H1 (cell line): ENCODE results near the gene TTC21A. TPM values are rescaled to one million over a fixed set of nuclear protein-coding genes. Genes with fewer than 3 reads are reported as not detected.

Source experiments
- CHD7 ChIP-seq: fragments of 300-600 bp; sonication (generic); IDR thresholded peaks from 2 replicates; pipeline ENCODE4 v1.7.1; 2012; ENCODE audit warnings: low read length, moderate library complexity, mild to moderate bottlenecking, inconsistent platforms; ENCODE audit not compliant: insufficient replicate concordance
- FOSL1 ChIP-seq: IDR thresholded peaks from 2 replicates; pipeline ENCODE4 v1.6.1; 2011; ENCODE audit warnings: mild to moderate bottlenecking, low read depth, low read length, moderate library complexity; ENCODE audit not compliant: insufficient read depth
- polyA plus RNA-seq, 7 experiments: library from polyadenylated mRNA; depleted of rRNA in 3 of 7; stranded (reverse) in 5 of 7; unstranded in 2 of 7; fragments of >200 nt in 5 of 7; fragments of 200-250 nt in 2 of 7; gene quantifications; 1 replicate in 5 of 7; 2 replicates in 1 of 7; 4 replicates in 1 of 7; pipeline versions ENCODE4 v1.2.1 to v1.2.3, GENCODE V29; 2011 to 2013; ENCODE audit warnings: missing spikeins in 2 of 7, mixed read lengths in 2 of 7
- total RNA-seq: library from RNA; stranded (reverse); fragmentation: NEBNext Ultra II Directional; extraction: Animal tissue kit (Norgen Biotek cat#: 25700); gene quantifications from 2 replicates; pipeline ENCODE4 v1.2.1, GENCODE V29; 2021

The TTC21A gene
- total and polyA plus RNA-seq, 2 of the 8 experiments (the other 6 are each of a cell fraction or from before 2014, with no cell fraction given), result 2.3 to 2.8 TPM

- TF ChIP-seq CHD7, result no peak
- TF ChIP-seq FOSL1, result no peak
Measured at GRCh38 chr3:39121621-39122020, 14.1 kb downstream of the TTC21A start (continued).
